K562 (cell line): ENCODE measurements around the gene LRRC8E. TPM values are rescaled to one million over a fixed set of nuclear protein-coding genes. Genes with fewer than 3 reads are reported as not detected.
A peak's percentile ranks its signal among the peaks of the same experiment; 100 is the strongest.

Experiments used
- IFI16 ChIP-seq: fragments of 250-450 bp; sonication (Bioruptor Pico); IDR thresholded peaks from 2 replicates; pipeline ENCODE4 v2.1.2; 2022; ENCODE audit warnings: mild to moderate bottlenecking, inconsistent platforms
- MTA1 ChIP-seq: fragments of 450-650 bp; IDR thresholded peaks from 2 replicates; pipeline ENCODE4 v1.6.1; 2017; ENCODE audit warnings: borderline replicate concordance
- MTA2 ChIP-seq: fragments of 450-650 bp; IDR thresholded peaks from 2 replicates; pipeline ENCODE4 v1.6.1; 2016; ENCODE audit warnings: low read depth
- NR2C2 ChIP-seq, 2 experiments: fragments of 200-800 bp in 1 of 2; sonication (Bioruptor generic) in 1 of 2; sonication (generic) in 1 of 2; formaldehyde crosslinking in 1 of 2; IDR thresholded peaks; 2 replicates each; pipeline versions ENCODE4 v1.6.1 to v1.8.0; 2016 to 2022; ENCODE audit warnings: mild to moderate bottlenecking in 1 of 2, missing compliant biosample characterization in 1 of 2, missing genetic modification characterization in 1 of 2, missing genetic modification reagents in 1 of 2
- RFX7 ChIP-seq: fragments of 250-450 bp; sonication (Bioruptor Pico); IDR thresholded peaks from 2 replicates; pipeline ENCODE4 v1.5.1; 2021; ENCODE audit warnings: mild to moderate bottlenecking
- SRSF7 ChIP-seq: fragments of 200-400 bp; formaldehyde crosslinking; optimal IDR thresholded peaks from 2 replicates; pipeline ENCODE3; 2017; ENCODE audit warnings: mild to moderate bottlenecking, low read depth, low read length
- ZFP30 ChIP-seq: fragments of 250-450 bp; sonication (Bioruptor Pico); IDR thresholded peaks from 2 replicates; pipeline ENCODE4 v1.8.0; 2022; ENCODE audit warnings: moderate library complexity, mild to moderate bottlenecking, inconsistent platforms, borderline replicate concordance
- ZKSCAN1 ChIP-seq: fragments of 150-350 bp; IDR thresholded peaks from 2 replicates; pipeline ENCODE4 v1.6.1; 2016; ENCODE audit warnings: low read depth, low read length
- ZNF263 ChIP-seq: sonication (generic); formaldehyde crosslinking; IDR thresholded peaks from 2 replicates; pipeline ENCODE4 v1.8.0; 2022; ENCODE audit warnings: mild to moderate bottlenecking, missing genetic modification reagents, borderline replicate concordance
- polyA plus RNA-seq, 8 experiments: library from polyadenylated mRNA; depleted of rRNA in 4 of 8; stranded (reverse) in 5 of 8; unstranded in 3 of 8; fragments of >200 nt; fragmentation: Nextera tagmentation in 2 of 8; fragmentation: Illumina TruSeq in 1 of 8; extraction: Ambion mirVana in 2 of 8; extraction: Trizol in 1 of 8; gene quantifications; 2 replicates each; pipeline versions ENCODE4 v1.2.1 to v1.2.3, GENCODE V29; 2011 to 2014; ENCODE audit warnings: inconsistent platforms in 1 of 8, missing spikeins in 1 of 8
- total RNA-seq, 7 experiments: library from RNA; depleted of rRNA in 6 of 7; stranded (reverse); fragments of >200 nt in 6 of 7; fragmentation: Illumina TruSeq in 2 of 7; extraction: Trizol in 2 of 7; gene quantifications; 2 replicates each; pipeline versions ENCODE4 v1.2.1 to v1.2.3, GENCODE V29; 2011 to 2021; ENCODE audit warnings: low replicate concordance in 1 of 7
- TF ChIP-seq, protein P1 (sequence below): IDR thresholded peaks from 2 replicates; pipeline ENCODE4 v1.6.1; 2011; ENCODE audit not compliant: insufficient read length; ENCODE audit errors: extremely low read depth
- TF ChIP-seq, protein P2 (sequence below): fragments of 250-450 bp; sonication (Bioruptor Pico); IDR thresholded peaks from 2 replicates; pipeline ENCODE4 v1.5.0; 2022; ENCODE audit warnings: mild to moderate bottlenecking
- TF ChIP-seq, protein P3 (sequence below), 2 experiments: fragments of 450-650 bp; formaldehyde crosslinking in 1 of 2; IDR thresholded peaks; 2 replicates each; pipeline versions ENCODE4 v1.4.0 to v1.6.1; 2014 to 2020; ENCODE audit warnings: mild to moderate bottlenecking in 2 of 2, borderline replicate concordance in 1 of 2, low read depth in 1 of 2
- TF ChIP-seq, protein P4 (sequence below), 2 experiments: fragments of 200-800 bp in 1 of 2; sonication (Bioruptor generic) in 1 of 2; sonication (generic) in 1 of 2; formaldehyde crosslinking in 1 of 2; IDR thresholded peaks in 1 of 2; conservative IDR thresholded peaks in 1 of 2; 2 replicates each; pipeline versions ENCODE4 v1.5.0 to v1.6.1; 2016 to 2020; ENCODE audit warnings: missing compliant biosample characterization in 1 of 2, missing genetic modification characterization in 1 of 2, missing genetic modification reagents in 1 of 2

LRRC8E gene
- total and polyA plus RNA-seq, 9 of the 15 experiments (the other 6 are each of a cell fraction or from before 2014, with no cell fraction given), result 0.08 to 5.7 (median 3.5) TPM; not detected in 1

DNA sequence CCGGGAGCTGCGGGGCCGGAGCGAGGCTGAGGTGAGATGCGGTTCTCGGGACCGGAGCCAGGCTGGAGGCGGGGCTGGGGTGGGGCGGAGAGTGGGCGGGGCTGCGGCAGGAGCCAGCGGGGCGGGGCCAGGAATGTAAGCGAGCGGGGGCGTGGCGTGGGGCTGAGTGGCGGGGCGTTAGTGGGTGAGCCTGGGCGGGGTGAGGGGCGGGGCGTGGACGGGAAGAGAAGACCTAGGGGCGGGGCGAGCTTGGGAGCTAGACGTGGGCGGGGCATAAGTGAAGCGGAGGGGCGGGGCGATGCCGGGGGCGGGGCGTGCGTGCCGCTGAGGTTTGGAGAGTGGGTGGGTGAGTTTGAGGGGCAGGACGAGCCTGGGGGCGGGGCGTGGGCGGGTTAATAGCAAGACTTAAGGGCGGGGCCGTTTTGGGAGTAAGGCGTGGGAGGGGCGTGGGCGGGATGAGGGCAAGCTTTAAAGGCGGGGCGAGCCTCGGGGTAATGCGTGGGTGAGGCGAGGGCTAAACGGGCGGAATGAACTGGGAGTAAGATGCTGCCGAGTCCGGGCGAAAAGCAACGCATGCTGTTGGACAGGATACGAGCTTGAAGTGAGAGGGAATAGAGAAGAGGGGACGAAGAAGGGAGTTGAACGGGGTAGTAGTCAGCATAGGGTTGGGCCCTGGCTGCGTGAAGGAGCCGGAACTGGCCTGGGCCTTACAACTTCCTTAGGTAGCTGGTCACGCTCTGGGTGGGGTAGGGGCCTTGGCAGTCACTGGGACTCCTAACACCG lies 32.4 kb downstream of the LRRC8E start (continued):
- TF ChIP-seq, protein P1, sequence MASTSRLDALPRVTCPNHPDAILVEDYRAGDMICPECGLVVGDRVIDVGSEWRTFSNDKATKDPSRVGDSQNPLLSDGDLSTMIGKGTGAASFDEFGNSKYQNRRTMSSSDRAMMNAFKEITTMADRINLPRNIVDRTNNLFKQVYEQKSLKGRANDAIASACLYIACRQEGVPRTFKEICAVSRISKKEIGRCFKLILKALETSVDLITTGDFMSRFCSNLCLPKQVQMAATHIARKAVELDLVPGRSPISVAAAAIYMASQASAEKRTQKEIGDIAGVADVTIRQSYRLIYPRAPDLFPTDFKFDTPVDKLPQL, result no peak
- TF ChIP-seq, protein P2, sequence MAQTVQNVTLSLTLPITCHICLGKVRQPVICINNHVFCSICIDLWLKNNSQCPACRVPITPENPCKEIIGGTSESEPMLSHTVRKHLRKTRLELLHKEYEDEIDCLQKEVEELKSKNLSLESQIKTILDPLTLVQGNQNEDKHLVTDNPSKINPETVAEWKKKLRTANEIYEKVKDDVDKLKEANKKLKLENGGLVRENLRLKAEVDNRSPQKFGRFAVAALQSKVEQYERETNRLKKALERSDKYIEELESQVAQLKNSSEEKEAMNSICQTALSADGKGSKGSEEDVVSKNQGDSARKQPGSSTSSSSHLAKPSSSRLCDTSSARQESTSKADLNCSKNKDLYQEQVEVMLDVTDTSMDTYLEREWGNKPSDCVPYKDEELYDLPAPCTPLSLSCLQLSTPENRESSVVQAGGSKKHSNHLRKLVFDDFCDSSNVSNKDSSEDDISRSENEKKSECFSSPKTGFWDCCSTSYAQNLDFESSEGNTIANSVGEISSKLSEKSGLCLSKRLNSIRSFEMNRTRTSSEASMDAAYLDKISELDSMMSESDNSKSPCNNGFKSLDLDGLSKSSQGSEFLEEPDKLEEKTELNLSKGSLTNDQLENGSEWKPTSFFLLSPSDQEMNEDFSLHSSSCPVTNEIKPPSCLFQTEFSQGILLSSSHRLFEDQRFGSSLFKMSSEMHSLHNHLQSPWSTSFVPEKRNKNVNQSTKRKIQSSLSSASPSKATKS (CRISPR knock-in tag), result no peak
- TF ChIP-seq NR2C2 (CRISPR knock-in tag; IDR thresholded peaks at IDR 0.05) (peak; percentile 69), NR2C2 (tag; IDR thresholded peaks at IDR 0.05) (no peak; the same call in 1 of the 2 replicates), MTA1 (0 out of 2 replicates have a peak, but pooled peaks have one; percentile 40), MTA2 (no peak; the same call in 1 of the 2 replicates), IFI16 (CRISPR knock-in tag) (no peak), ZKSCAN1 (no peak), RFX7 (CRISPR knock-in tag) (no peak), SRSF7 (no peak), ZFP30 (CRISPR knock-in tag) (no peak), ZNF263 (CRISPR knock-in tag) (no peak)
- TF ChIP-seq, protein P3, sequence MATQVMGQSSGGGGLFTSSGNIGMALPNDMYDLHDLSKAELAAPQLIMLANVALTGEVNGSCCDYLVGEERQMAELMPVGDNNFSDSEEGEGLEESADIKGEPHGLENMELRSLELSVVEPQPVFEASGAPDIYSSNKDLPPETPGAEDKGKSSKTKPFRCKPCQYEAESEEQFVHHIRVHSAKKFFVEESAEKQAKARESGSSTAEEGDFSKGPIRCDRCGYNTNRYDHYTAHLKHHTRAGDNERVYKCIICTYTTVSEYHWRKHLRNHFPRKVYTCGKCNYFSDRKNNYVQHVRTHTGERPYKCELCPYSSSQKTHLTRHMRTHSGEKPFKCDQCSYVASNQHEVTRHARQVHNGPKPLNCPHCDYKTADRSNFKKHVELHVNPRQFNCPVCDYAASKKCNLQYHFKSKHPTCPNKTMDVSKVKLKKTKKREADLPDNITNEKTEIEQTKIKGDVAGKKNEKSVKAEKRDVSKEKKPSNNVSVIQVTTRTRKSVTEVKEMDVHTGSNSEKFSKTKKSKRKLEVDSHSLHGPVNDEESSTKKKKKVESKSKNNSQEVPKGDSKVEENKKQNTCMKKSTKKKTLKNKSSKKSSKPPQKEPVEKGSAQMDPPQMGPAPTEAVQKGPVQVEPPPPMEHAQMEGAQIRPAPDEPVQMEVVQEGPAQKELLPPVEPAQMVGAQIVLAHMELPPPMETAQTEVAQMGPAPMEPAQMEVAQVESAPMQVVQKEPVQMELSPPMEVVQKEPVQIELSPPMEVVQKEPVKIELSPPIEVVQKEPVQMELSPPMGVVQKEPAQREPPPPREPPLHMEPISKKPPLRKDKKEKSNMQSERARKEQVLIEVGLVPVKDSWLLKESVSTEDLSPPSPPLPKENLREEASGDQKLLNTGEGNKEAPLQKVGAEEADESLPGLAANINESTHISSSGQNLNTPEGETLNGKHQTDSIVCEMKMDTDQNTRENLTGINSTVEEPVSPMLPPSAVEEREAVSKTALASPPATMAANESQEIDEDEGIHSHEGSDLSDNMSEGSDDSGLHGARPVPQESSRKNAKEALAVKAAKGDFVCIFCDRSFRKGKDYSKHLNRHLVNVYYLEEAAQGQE (IDR thresholded peaks at IDR 0.05; ENCODE audit: borderline replicate concordance), result peak; percentile 37
- TF ChIP-seq, protein P3 (CRISPR knock-in tag; IDR thresholded peaks at IDR 0.05; ENCODE audit: low read depth), result 0 out of 2 replicates have a peak, but pooled peaks have one; percentile 51
- TF ChIP-seq, protein P4, sequence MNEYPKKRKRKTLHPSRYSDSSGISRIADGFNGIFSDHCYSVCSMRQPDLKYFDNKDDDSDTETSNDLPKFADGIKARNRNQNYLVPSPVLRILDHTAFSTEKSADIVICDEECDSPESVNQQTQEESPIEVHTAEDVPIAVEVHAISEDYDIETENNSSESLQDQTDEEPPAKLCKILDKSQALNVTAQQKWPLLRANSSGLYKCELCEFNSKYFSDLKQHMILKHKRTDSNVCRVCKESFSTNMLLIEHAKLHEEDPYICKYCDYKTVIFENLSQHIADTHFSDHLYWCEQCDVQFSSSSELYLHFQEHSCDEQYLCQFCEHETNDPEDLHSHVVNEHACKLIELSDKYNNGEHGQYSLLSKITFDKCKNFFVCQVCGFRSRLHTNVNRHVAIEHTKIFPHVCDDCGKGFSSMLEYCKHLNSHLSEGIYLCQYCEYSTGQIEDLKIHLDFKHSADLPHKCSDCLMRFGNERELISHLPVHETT (CRISPR knock-in tag; conservative IDR thresholded peaks at IDR 0.05 in 1 of 2, IDR thresholded peaks at IDR 0.05 in 1 of 2), result no peak
